GM21825 (cell line): ENCODE measurements around the gene CCR6.

Source experiments
- ATAC-seq: cut with Tn5 transposase; IDR thresholded peaks from one replicate; pipeline ENCODE4 v1.9.1; 2021; ENCODE audit warnings: mild to moderate bottlenecking, moderate library complexity; ENCODE audit not compliant: unreplicated experiment

The CCR6 gene

DNA sequence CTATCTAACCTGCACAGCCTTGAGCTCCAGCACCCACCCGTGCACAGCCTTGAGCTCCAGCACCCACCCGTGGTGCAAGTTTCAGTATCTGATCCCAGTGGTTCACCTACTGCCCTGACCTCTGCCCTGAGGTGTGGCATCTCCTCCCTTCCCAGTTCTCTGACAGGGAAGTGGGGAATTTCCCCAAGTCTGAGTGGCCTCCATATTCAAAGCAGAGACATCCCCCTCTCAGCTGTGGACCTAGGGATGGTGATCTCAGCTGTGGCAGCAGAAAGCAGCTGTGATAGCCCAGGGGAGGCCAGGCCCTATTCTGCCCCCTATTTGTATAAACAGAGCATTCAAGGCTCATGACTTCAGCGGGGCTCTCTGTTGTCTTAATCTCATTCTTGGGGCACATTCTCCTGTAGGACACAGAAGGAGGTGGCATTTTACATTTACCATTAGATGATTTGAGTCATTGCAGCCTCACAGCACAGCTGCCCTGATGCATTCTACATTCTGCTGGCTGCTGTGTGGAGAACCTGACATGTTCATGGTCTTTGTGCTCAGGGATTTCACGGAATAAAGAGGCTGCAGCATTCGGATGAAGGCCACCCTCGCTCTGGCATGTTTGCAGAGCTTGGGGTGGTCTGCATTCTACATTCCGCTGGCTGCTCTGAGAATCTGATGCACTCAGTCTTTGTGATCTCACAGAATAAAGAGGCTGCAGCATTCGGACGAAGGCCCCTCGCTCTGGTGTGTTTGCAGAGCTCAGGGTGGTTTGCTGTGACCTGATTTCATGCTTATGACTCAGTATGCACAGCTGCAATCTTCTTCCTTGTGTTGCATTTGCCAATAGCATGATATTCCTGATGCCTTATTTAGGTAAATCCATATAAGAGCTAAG lies 17.9 kb downstream of the CCR6 start:
- peak; percentile 52 for ATAC-seq

DNA sequence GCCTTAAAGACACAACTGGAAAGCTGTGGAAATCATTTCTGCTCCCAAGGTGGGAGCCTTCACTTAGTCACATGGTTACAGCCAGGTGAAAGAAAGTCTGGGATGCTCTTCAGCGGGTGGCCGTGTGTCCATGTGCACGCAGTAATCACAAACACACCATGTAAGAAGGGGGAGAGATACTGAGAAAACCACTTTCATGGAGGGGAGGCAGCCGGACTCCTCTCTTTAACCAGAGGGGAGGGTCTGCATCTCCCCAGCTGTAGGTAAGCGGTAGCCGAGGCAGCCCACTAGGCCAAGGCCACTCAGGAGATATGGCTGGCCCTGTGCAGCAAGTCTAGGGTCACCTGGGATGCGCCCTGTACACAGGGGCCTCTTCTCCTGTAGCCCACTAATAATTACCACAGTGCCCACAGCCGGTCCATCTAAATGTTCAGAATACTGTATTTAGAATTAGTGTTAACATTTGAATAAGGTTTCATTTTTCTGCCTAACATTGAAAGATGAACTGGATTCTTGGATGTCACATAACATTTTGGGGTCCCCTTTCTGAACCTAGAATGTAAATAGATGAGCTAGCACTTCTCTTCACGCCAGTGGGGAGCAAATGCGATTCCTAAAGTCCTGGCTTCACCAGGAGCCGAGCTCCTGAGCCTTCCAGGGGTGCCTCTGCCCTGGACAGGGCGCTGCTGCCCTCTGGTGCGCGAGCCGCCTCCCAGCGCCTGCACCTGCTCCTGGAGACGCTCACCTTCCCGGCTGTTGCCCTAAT lies 19.0 kb downstream of the CCR6 start:
- ATAC-seq = peak; percentile 79

DNA sequence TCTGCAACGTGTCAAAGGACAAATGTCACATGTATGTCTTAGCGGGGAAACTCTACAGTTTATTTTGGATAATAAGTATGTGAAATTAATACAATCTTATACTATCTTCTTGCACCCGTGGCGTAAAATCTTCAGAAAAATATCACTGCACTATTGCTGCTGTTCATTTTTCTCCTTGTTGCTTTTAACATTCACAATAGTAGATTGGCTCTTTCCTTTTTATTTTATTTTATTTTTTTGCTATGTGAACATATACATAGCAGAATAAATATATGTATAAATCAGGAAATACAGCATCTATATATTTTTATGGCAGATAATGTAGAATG lies 19.5 kb downstream of the CCR6 start:
- no peak for ATAC-seq

DNA sequence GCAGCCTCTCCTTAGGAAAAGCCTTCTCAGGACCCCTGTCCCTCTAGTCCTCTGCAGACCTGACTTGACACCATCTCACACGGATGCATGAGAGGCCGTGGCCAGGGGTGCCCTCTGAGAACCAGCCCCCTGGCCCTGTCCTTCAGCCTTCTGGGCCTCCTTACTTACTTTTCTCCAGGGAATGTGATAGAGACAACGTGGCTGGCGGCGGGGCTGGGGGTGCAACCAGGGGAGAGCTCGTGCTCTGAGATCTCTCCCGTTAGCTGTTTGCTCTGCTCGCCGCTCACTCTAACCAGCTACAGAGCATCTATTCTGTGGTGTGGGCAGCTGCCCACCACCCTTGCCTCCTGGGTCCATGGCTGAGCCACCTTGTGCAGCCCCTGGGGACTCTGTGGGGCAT lies 20.1 kb downstream of the CCR6 start:
- no peak for ATAC-seq

DNA sequence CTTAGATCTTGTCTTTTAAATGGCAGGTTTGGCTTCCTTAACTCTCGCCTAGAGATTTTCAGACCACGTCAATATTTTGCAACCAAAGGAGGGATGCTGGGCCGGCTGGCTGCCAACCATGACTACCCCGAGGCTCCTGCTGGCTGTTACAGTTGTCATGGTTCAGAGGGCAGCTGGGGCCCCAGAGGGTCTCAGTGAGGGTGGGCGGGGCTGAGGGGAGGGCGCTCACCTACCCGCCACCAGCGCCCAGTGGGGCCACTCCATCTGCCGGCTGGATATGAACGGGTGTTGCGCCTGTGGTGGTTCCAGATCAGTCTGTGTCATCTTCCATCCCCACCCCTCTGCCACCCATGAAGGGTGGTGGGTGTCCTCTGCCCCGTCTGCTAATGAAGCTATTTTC lies 22.6 kb downstream of the CCR6 start:
- no peak for ATAC-seq

DNA sequence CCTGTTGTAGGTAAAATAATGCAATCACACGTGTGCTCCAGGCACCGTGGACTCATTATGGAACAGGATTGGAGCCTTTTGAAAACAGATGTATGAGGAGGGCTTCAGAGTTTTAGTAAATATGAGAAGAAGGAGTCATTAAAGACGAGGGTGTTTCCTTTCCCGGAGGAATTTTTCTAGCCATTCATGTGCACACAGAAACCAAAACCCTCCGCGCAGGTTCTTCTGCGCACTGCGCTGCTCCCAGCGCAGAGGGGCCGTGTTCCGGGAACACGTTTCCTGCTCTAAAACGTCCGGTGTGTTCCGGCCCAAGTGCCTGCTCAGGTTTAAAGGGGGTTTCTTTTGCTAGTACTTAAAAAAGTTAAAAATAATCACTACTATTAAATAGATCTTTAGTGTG lies 23.2 kb downstream of the CCR6 start:
- no peak for ATAC-seq

DNA sequence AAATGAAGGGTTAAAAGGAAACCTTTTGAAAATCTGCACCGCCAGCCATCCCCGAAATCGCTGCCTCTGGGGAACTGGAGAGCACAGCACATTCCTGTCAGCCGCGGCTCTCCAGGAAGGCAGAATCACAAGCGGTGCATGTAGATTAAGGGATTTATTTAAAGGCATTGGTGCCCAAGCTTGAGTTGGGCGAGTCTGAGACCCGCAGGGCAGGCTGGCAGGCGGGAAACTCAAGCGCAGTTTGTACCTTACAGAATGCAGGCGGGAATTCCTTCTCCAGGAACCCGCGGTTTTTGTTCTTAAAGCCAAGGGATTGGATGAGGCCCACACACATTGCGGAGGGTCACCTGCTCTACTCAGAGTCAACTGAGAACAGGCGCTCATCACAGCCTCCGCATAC lies 24.1 kb downstream of the CCR6 start:
- ATAC-seq = no peak

DNA sequence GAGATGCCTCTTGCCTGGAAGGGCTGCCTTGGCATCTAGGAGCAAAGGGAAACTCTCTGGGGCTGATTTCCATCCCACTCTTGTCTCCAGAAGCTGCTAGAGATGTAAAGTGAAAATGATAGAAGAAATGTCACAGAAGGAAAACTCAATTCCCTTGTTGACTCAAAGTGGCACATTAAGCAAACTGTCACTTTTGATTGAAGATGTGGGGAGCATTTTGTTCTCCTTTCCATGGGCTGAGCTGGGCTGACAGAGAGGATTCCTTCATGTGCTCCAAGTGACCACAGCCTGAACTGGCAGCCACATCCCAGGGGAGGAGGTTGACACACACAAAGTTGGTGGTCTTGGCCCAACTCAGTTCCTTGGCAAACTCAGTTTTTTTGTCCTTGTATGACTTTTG lies 25.1 kb downstream of the CCR6 start:
- no peak for ATAC-seq

DNA sequence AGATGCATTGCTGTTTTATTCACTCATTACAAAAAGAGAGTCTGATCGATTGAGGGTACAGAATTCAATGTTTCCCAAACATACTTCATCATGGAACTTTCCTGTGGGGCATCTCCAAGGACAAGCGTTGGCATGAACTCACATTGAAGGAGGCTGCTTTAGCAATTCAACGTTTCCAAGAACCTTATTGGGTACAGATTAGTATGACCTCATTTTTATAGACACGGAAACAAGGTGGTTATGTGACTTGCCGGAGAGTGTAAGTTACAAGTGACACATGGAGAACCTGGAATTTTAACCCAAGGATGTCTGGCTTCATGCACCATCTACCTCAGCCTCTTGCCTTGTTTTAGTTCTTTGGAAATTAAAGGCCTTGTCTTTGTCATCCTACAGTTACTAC lies 26.1 kb downstream of the CCR6 start:
- no peak for ATAC-seq

DNA sequence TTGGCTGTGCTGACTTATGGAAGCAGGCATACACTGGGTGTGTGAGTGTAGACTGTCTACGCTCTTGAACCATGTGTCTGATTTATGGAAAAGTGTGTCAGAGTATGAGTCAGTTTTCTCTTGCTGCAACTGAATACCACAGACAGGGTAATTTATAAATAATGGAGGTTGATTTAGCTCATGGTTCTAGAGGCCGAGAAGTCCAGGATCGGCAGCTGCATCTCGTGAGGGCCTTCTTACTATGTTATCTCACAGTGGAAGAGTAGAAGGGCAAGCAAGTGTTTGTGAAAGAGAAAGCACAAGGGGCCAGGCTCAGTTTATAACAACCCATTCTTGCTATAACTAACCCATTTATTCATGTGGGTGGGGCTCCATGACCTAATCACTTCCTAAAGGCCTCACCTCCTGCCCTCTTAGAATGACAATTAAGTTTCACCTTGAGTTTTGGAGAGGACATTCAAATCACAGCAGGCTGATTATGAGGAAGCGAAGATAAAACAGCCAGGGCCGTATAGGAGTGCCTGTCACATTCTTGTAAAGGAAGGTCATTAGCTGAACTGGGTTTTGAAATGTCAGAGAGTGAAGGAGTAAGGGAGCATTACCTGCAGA lies 28.1 kb downstream of the CCR6 start:
- ATAC-seq = peak; percentile 51

DNA sequence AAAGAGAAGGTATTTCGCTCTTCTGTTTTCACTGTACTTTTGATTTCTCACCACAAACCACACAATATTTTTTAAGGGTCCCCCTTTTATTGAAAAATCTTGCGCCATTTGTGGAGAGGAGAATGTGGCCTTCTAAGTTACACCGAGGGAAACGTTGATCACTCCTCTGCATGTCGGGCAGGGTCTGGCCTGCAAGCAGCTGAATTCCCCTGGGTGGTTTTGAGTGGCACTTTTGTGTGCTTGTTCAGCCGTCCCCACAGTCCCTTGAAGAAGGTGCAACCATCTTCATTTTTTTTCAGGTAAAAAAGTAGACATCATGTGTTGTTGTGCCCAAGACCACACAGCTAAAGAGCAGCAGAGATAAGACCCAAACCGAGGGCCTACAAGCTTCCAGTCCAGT lies 28.8 kb downstream of the CCR6 start:
- no peak for ATAC-seq

DNA sequence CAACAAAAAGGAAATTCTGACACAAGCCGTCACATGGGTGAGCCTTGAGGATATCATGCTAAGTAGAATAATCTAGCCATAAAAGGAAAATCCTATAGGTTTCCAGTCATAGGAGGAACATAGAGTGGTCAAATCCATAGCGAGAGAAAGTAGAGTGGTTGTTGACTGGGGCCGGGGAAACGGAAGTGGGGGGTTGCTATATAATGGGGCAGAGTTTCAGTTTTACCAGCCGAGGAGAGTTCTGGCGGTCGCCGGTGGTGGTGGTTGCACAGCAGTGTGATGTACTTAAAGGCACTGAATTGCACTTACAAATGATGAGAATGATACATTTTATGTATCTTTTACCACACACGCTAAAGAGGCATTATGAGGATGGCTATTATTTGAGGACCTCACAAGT lies 30.0 kb downstream of the CCR6 start:
- ATAC-seq = peak; percentile 49

DNA sequence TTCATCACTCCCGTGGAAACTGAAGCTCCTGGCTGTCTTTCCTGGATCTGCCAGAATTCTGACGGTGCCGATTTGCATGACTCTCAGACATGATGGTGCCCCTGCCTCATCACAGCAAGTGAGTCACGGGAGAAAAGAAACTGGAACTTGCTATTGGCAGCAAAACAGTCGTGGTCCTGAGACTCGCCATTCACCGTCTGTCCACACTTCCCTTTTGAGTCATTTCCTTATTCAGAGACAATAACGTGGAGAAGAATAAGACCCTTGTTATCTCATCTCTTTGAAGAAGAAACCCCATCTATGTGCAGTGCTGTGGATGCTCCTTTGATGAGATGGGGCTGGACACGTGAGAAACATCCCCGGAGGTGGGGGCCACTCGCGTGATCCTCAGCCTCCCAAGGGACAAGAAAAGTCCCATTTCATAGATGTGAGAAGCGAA lies 30.6 kb downstream of the CCR6 start:
- peak; percentile 54 for ATAC-seq

DNA sequence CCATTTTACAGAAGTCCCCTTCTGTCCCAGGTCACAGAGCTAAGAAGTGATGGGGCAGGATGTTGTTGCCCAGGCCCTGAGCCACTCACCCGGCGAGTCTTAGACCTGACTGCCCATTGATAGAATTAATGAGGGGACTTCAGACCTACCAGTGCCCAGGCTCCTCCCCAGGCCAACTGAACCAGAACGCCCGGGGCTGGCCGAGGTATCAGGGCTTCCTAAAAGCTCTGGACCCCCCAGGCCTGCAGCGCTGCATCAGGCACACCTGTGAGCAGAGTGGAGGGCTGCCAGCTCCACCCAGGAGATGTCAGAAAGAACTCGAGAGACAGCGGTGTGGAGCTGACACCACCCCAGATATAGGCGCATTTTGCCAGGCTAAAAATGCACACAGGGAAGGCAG lies 31.4 kb downstream of the CCR6 start:
- no peak for ATAC-seq

DNA sequence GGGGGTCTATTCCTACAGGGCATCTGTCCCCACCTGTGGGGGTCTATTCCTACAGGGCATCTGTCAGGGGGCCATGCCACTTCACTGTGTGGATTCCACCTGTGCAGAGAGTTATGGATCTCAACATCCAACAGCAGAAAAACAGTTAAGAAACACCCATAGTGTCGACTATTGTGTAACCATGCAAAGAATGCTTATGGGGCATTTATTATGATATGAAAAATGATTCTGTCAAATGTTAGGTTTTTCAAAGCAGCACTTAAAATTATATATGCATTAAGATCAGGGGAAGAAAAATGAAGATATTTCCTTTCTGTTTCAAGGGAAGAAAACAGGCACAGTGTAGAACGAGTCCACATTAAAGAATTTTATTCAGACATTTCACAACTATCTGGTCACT lies 32.0 kb downstream of the CCR6 start:
- ATAC-seq = no peak

DNA sequence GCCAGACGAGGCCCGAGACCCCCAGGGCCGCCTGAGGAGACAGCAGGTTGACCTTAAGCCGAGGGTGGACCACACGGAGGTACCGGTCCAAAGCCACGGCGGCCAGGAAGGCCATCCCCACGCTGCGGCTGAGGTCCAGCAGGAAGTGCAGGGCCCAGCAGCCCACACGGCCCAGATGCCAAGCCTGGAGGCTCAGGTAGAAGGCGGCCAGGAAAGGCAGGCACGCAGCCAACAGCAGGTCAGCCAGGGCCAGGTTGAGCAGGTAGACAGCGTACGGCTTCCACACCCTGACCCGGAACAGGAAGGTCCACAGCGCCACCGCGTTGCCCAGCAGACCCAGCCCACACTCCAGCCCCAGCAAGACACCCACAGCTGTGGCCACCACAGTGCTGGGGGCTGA lies 34.5 kb downstream of the CCR6 start:
- ATAC-seq = no peak

DNA sequence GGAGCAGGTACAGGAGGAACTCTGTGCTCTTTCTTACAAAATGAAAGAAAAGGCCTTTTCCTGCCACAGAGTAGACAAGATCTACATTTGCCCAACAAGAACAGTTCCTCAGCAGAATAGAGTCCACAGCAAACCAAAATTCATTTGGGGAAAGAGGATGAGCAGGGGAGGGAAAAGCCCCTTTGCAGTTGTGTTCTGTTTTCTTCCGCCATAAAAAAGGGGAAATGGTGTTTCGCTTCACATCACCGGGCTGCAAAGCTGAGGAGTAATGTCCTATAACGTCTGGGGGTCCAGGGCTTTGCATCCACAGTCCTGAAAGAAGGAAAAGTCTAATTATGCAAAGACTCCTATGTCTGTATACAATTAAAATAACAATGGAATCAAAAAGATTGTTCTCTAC lies 35.0 kb downstream of the CCR6 start, which contains the start of gene GPR31:
Gene GPR31 (minus strand): TSS at position 118 of the 400 bp plus-strand sequence. CDS start 149 bp downstream, outside the sequence.
- no peak for ATAC-seq

DNA sequence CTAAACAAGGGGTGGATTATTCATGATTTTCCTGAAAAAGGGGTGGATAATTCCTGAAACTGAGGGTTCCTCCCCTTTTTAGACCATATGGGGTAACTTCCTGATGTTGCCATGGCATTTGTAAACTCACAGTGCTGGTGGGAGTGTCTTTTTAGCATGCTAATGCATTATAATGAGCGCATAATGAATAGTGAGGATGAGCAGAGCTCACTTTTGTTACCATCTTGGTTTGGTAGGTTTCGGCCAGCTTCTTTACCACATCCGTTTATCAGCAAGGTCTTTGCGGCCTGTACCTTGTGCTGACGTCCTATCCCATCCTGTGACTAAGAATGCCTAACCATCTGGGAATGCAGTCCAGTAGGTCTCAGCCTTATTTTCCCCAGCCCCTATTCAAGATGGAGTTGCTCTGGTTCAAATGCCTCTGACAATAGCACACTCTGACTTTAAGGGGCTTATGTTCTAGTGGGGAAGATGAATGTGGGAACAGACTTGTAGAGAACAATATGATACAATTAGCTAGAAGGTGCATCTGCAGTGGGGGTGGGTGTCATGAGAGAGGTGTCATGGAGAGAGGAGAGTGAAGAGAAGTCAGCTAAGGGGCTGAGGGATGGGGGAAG lies 39.1 kb downstream of the CCR6 start:
- no peak for ATAC-seq

DNA sequence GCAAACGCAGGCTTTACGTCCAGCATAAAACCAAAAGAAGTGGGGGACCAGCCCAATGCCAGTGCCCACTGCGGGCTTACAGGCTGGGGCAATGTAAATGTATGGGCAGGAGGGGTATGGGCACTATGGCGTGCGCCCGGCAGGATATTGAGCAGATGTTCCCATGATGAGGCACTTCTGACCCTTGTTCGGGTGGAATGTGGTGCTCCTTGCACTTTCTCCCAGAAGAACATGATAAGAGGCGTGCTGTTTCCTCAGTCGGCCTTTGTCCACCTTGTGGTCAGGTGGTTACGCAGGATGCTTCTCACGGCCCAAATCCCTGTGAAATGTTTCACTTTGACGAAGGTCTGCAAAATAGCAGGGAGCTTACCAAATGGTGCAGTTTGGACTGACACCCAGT lies 39.7 kb downstream of the CCR6 start:
- no peak for ATAC-seq

DNA sequence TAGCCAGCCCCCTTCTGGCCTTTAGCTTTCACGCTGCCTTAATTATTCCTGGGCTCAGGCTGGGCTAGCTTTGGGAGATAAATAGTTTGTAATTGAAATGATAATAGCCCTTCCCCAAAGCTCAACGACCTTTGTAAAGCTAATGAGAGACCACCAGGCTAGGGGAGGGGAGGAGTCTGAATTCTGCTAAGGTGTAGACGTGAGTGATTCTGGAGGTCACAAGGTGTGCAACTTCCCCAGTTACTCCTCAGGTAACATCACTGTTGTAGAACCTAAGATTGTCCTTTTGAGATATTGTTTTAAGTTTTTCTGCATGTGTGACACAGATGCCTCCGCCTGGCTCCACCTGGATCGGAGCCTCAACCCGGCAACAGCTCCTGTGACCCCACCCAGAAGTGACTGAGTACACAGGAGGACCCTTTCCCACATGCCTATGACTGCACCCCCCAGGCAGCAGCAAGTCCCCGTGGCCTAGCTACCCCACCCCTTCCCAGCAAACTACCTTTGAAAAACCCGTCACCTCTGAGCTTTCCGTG lies 40.6 kb downstream of the CCR6 start:
- no peak for ATAC-seq

DNA sequence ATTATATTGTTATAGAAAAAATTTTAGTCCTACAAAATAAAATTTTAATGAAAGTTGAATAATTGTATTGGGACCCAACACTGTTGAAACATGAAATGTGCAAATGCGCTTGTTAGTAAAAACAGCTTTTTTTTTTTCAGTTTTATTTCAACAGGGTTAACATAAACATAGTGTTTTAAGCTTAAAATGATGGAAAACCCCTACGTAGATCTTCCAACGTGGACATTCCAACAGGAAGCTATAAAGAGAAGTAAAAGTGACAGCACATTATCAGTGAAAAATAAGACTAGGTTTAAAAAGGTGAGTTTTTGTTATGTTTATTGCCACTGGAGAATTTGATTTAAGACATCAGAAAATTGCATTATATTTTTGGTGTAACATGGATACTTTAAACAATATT lies 41.4 kb downstream of the CCR6 start:
- no peak for ATAC-seq
